MM.1S (cell line): Measurements from ENCODE around the gene LRCH1.

Experiments
- DNase-seq: peaks from one replicate; pipeline ENCODE4 v3.0.0-alpha.2; 2015
- H2AFZ ChIP-seq: fragments of 300-600 bp; sonication (generic); 2 replicates; pipeline ENCODE4 v1.6.0; 2016; ENCODE audit warnings: antibody characterized with exemption, low read length
- H3F3A ChIP-seq: fragments of 300-600 bp; sonication (generic); 2 replicates; pipeline ENCODE4 v1.6.1; 2016; ENCODE audit warnings: mild to moderate bottlenecking, antibody characterized with exemption, low read length, moderate library complexity, mixed read lengths; ENCODE audit not compliant: insufficient read depth
- H3K27ac ChIP-seq: fragments of 300-600 bp; sonication (generic); 2 replicates; pipeline ENCODE4 v1.5.1; 2016; ENCODE audit warnings: mild to moderate bottlenecking, low read length
- H3K27me3 ChIP-seq: fragments of 300-600 bp; sonication (generic); replicated peaks from 2 replicates; pipeline ENCODE4 v1.6.0; 2016; ENCODE audit warnings: low read length; ENCODE audit not compliant: insufficient read depth
- H3K36me3 ChIP-seq: fragments of 300-600 bp; sonication (generic); replicated peaks from 2 replicates; pipeline ENCODE4 v1.6.1; 2016; ENCODE audit warnings: mild to moderate bottlenecking, low read length, mixed read lengths; ENCODE audit not compliant: insufficient read depth
- H3K4me1 ChIP-seq: fragments of 300-600 bp; sonication (generic); 2 replicates; pipeline ENCODE4 v1.6.1; 2016; ENCODE audit warnings: low read length, mixed read lengths
- H3K4me2 ChIP-seq: fragments of 300-600 bp; sonication (generic); 2 replicates; pipeline ENCODE4 v1.6.0; 2016; ENCODE audit warnings: low read depth, low read length
- H3K4me3 ChIP-seq: fragments of 300-600 bp; sonication (generic); 2 replicates; pipeline ENCODE4 v1.5.1; 2016; ENCODE audit warnings: low read length, mixed read lengths
- H3K79me2 ChIP-seq: fragments of 300-600 bp; sonication (generic); 2 replicates; pipeline ENCODE4 v1.6.1; 2016; ENCODE audit warnings: mixed run types, low read length, mixed read lengths
- H3K9ac ChIP-seq: fragments of 300-600 bp; sonication (generic); 2 replicates; pipeline ENCODE4 v1.6.1; 2016; ENCODE audit warnings: low read length, mixed read lengths
- H3K9me2 ChIP-seq: fragments of 300-600 bp; sonication (generic); replicated peaks from 2 replicates; pipeline ENCODE4 v1.6.1; 2016; ENCODE audit warnings: mild to moderate bottlenecking, low read length, mixed read lengths; ENCODE audit not compliant: insufficient read depth
- H3K9me3 ChIP-seq: fragments of 300-600 bp; sonication (generic); replicated peaks from 2 replicates; pipeline ENCODE4 v1.6.1; 2016; ENCODE audit warnings: mild to moderate bottlenecking, low read length, mixed read lengths; ENCODE audit not compliant: insufficient read depth
- H4K20me1 ChIP-seq: fragments of 300-600 bp; sonication (generic); 2 replicates; pipeline ENCODE4 v1.6.1; 2016; ENCODE audit warnings: mild to moderate bottlenecking, low read length, moderate library complexity, mixed read lengths; ENCODE audit not compliant: insufficient read depth
- EZH2 ChIP-seq: fragments of 300-600 bp; sonication (generic); optimal IDR thresholded peaks from 2 replicates; pipeline ENCODE3; 2017; ENCODE audit warnings: low read depth, mild to moderate bottlenecking, antibody characterized with exemption, low read length, mixed read lengths
- EZH2phosphoT487 ChIP-seq: fragments of 300-600 bp; sonication (generic); IDR thresholded peaks from 2 replicates; pipeline ENCODE4 v1.6.1; 2018; ENCODE audit warnings: antibody characterized with exemption, low read length
- TF ChIP-seq, protein P1 (sequence below): fragments of 300-600 bp; sonication (generic); IDR thresholded peaks from 2 replicates; pipeline ENCODE4 v1.5.1; 2016; ENCODE audit warnings: antibody characterized with exemption, low read length, mixed read lengths

The LRCH1 gene

DNA sequence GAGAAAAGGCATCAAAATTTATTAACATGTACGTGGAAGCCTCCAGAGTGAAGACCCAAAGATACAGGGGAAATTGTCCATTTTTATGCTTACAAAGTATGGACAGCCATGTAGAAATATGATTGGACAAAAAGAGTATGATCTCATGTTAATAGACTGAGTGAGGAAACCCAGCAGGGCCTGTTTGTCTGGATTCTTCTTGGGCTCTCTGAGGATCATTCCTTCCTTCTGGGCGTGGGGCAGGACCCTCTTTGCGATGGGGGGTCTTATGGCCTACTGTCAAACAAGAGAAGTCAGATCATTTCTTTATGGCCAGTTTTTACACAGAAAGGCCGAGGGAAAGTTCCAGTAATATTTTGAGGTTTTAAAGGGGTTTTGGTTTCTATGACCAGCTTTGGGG, 133.2 kb downstream of the LRCH1 start:
- H3K27ac ChIP-seq: no peak overlapping the region
- no peaks in the 10 kb centered on the region for H3K36me3 ChIP-seq
- H3K4me1 ChIP-seq: no peaks in the 10 kb centered on the region

DNA sequence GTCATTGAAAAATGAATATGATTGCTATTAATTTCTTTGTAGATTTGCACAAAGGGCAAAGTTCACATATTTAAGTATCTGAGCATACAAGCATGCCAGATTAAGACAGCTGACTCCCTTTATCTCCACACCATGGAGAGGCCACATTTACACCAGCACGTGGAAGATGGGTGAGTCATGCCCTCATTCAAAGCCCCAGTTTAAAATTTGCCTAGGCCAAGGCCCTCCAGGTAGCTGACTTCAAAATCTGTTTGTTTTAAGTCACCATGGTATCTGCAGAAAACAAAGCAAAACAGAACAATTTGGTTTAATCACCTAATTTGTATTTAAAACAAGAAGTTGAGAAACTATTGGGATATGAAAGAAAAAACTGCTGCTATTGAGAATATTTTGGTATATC, 134.8 kb downstream of the LRCH1 start:
- H3K4me1 ChIP-seq: no peaks in the 10 kb centered on the region
- no peaks in the 10 kb centered on the region for H3K36me3 ChIP-seq
- no peak overlapping the region for H3K9ac ChIP-seq
- no peaks in the 10 kb centered on the region for H3K27me3 ChIP-seq
- H2AFZ ChIP-seq: no peak overlapping the region
- TF ChIP-seq EZH2phosphoT487 (no peak), EZH2 (no peak)
- TF ChIP-seq, protein P1, sequence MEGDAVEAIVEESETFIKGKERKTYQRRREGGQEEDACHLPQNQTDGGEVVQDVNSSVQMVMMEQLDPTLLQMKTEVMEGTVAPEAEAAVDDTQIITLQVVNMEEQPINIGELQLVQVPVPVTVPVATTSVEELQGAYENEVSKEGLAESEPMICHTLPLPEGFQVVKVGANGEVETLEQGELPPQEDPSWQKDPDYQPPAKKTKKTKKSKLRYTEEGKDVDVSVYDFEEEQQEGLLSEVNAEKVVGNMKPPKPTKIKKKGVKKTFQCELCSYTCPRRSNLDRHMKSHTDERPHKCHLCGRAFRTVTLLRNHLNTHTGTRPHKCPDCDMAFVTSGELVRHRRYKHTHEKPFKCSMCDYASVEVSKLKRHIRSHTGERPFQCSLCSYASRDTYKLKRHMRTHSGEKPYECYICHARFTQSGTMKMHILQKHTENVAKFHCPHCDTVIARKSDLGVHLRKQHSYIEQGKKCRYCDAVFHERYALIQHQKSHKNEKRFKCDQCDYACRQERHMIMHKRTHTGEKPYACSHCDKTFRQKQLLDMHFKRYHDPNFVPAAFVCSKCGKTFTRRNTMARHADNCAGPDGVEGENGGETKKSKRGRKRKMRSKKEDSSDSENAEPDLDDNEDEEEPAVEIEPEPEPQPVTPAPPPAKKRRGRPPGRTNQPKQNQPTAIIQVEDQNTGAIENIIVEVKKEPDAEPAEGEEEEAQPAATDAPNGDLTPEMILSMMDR: no peak
- no peak for DNase-seq
- no peaks in the 10 kb centered on the region for H4K20me1 ChIP-seq
- H3K4me3 ChIP-seq: no peak overlapping the region
- H3K9me2 ChIP-seq: no peaks in the 10 kb centered on the region
- no peaks in the 10 kb centered on the region for H3K79me2 ChIP-seq
- no peaks in the 10 kb centered on the region for H3K9me3 ChIP-seq
- H3K4me2 ChIP-seq: no peak overlapping the region
- H3K27ac ChIP-seq: no peak overlapping the region
- H3F3A ChIP-seq: no peaks in the 10 kb centered on the region

More for the DNA sequence above, 133.2 kb downstream of the LRCH1 start:
- H2AFZ ChIP-seq: no peak overlapping the region
- H4K20me1 ChIP-seq: no peaks in the 10 kb centered on the region
- H3K4me3 ChIP-seq: no peak overlapping the region
- no peaks in the 10 kb centered on the region for H3K9me3 ChIP-seq
- no peaks in the 10 kb centered on the region for H3K79me2 ChIP-seq
- DNase-seq: no peak
- TF ChIP-seq EZH2phosphoT487 (no peak), EZH2 (no peak)
- TF ChIP-seq, protein P1: no peak
- H3K27me3 ChIP-seq: no peaks in the 10 kb centered on the region
- H3K9me2 ChIP-seq: no peaks in the 10 kb centered on the region
- H3K9ac ChIP-seq: no peak overlapping the region
- H3F3A ChIP-seq: no peaks in the 10 kb centered on the region
- no peak overlapping the region for H3K4me2 ChIP-seq

DNA sequence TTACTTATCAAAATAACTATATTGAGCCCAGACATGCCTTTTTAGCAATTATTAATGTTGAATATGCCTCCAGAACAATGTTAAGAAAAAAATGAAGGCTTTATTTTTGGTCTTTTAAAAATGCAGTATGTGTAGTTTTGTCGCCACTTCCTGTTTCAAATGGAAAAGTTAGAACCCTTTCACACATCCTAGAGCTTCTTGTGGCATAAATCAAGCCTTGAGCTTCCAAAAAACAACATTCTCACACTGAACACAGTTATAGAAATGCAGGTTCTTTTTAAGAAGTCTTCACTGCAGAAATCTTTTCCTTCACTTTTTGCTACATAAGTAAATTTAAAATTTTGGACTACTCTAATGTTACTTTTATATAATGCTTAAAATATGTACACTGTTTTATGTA, 135.3 kb downstream of the LRCH1 start:
- H4K20me1 ChIP-seq: no peaks in the 10 kb centered on the region
- no peaks in the 10 kb centered on the region for H3F3A ChIP-seq
- no peaks in the 10 kb centered on the region for H3K36me3 ChIP-seq
- H3K27me3 ChIP-seq: no peaks in the 10 kb centered on the region
- no peak overlapping the region for H3K27ac ChIP-seq
- H3K4me3 ChIP-seq: no peak overlapping the region
- H3K9ac ChIP-seq: no peak overlapping the region
- H3K9me2 ChIP-seq: no peaks in the 10 kb centered on the region
- TF ChIP-seq EZH2 (no peak), EZH2phosphoT487 (no peak)
- TF ChIP-seq, protein P1: no peak
- DNase-seq: no peak
- H3K9me3 ChIP-seq: no peaks in the 10 kb centered on the region
- H3K4me2 ChIP-seq: no peak overlapping the region
- no peaks in the 10 kb centered on the region for H3K79me2 ChIP-seq
- no peaks in the 10 kb centered on the region for H3K4me1 ChIP-seq
- H2AFZ ChIP-seq: no peak overlapping the region
